ENCODE measurements around the gene DONSON. TPM values are rescaled to one million over a fixed set of nuclear protein-coding genes. Genes with fewer than 3 reads are reported as not detected.

The DONSON gene
- total and polyA plus RNA-seq, 9 of the 15 experiments (the other 6 are each of a cell fraction or from before 2014, with no cell fraction given): 26.7 to 124 (median 62.6) TPM

GRCh38 chr21:33541105-33541711, 47.3 kb downstream of the DONSON start (continued):
- TF ChIP-seq, protein P1, sequence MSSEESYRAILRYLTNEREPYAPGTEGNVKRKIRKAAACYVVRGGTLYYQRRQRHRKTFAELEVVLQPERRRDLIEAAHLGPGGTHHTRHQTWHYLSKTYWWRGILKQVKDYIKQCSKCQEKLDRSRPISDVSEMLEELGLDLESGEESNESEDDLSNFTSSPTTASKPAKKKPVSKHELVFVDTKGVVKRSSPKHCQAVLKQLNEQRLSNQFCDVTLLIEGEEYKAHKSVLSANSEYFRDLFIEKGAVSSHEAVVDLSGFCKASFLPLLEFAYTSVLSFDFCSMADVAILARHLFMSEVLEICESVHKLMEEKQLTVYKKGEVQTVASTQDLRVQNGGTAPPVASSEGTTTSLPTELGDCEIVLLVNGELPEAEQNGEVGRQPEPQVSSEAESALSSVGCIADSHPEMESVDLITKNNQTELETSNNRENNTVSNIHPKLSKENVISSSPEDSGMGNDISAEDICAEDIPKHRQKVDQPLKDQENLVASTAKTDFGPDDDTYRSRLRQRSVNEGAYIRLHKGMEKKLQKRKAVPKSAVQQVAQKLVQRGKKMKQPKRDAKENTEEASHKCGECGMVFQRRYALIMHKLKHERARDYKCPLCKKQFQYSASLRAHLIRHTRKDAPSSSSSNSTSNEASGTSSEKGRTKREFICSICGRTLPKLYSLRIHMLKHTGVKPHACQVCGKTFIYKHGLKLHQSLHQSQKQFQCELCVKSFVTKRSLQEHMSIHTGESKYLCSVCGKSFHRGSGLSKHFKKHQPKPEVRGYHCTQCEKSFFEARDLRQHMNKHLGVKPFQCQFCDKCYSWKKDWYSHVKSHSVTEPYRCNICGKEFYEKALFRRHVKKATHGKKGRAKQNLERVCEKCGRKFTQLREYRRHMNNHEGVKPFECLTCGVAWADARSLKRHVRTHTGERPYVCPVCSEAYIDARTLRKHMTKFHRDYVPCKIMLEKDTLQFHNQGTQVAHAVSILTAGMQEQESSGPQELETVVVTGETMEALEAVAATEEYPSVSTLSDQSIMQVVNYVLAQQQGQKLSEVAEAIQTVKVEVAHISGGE (CRISPR knock-in tag; IDR thresholded peaks at IDR 0.05): no peak
- TF ChIP-seq ZNF830 (CRISPR knock-in tag; IDR thresholded peaks at IDR 0.05) (no peak), RFX7 (CRISPR knock-in tag; IDR thresholded peaks at IDR 0.05) (no peak), HCFC1 (IDR thresholded peaks at IDR 0.05; ENCODE audit: low read depth, low read length) (no peak), ZNF3 (CRISPR knock-in tag; IDR thresholded peaks at IDR 0.05) (no peak), YBX1 (IDR thresholded peaks at IDR 0.05) (no peak), TEAD1 (CRISPR knock-in tag; IDR thresholded peaks at IDR 0.05) (no peak), SAFB2 (IDR thresholded peaks at IDR 0.05; ENCODE audit: borderline replicate concordance, low read depth, low read length, severe bottlenecking) (no peak), HNRNPUL1 (IDR thresholded peaks at IDR 0.05; ENCODE audit: low read length) (no peak), ZFPM2 (CRISPR knock-in tag; IDR thresholded peaks at IDR 0.05) (no peak), ZNF354B (CRISPR knock-in tag; IDR thresholded peaks at IDR 0.05) (no peak), KLF10 (CRISPR knock-in tag; IDR thresholded peaks at IDR 0.05) (no peak), NFIC (IDR thresholded peaks at IDR 0.05) (no peak), ZNF133 (CRISPR knock-in tag; IDR thresholded peaks at IDR 0.05) (no peak), ZC3H8 (IDR thresholded peaks at IDR 0.05) (no peak), ATF3 (IDR thresholded peaks at IDR 0.05) (peak; percentile 82), ATF3 (CRISPR knock-in tag; conservative IDR thresholded peaks at IDR 0.05) (no peak; the same call in 1 of the 2 replicates), MAZ (CRISPR knock-in tag; conservative IDR thresholded peaks at IDR 0.05 in 1 of 2, IDR thresholded peaks at IDR 0.05 in 1 of 2) (0 out of 4 replicates have a peak, but pooled peaks of 1 of the 2 experiments have one; percentile 5), ZBTB8A (IDR thresholded peaks at IDR 0.05; ENCODE audit: partially characterized antibody) (no peak), ARID3A (IDR thresholded peaks at IDR 0.05; ENCODE audit: borderline replicate concordance, low read depth, low read length) (no peak), ZNF384 (IDR thresholded peaks at IDR 0.05; ENCODE audit: low read depth, low read length) (no peak), HDAC3 (IDR thresholded peaks at IDR 0.05; ENCODE audit: borderline replicate concordance, partially characterized antibody) (no peak)
- TF ChIP-seq, protein P2, sequence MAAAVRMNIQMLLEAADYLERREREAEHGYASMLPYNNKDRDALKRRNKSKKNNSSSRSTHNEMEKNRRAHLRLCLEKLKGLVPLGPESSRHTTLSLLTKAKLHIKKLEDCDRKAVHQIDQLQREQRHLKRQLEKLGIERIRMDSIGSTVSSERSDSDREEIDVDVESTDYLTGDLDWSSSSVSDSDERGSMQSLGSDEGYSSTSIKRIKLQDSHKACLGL (CRISPR knock-in tag; IDR thresholded peaks at IDR 0.05; ENCODE audit: borderline replicate concordance, poor library complexity, severe bottlenecking): no peak
